HG03095 (cell line): Measurements from ENCODE around the gene KCNN4.

ENCODE experiments used
- ATAC-seq: cut with Tn5 transposase; IDR thresholded peaks from one replicate; pipeline ENCODE4 v1.9.1; 2021; ENCODE audit warnings: moderate library complexity; ENCODE audit not compliant: unreplicated experiment

KCNN4 gene

DNA sequence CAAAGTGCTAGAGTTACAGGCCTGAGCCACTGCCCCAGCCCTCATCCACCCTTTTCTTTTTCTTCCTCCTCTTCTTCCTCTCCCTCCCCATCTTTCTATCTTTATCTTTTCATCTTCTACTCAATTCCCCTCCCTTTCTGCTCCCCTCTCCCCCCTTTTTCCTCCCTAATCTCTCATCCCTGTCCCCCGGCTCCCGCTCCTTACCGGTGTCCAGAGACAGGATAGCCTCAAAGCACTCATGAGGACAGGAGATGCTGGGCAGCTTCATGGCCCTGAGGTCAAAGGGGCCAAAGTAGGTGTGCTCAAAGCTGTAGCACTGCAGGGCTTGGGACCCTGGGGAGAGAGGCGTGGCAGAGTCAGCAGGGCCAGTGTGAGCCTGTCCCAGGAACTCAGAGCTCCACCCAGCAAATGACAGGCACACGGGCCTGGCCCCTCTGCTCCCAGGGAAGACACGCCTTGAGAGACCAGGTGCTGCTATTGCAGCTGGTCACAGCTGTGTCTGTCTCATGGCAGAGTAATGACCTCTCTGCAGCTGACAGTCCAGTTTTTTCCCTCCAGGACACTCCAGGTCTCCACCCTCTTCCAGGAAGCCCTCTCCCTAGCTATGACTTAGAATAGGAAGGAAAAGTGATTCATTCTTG lies 18.8 kb upstream of the KCNN4 start:
- ATAC-seq: no peak

DNA sequence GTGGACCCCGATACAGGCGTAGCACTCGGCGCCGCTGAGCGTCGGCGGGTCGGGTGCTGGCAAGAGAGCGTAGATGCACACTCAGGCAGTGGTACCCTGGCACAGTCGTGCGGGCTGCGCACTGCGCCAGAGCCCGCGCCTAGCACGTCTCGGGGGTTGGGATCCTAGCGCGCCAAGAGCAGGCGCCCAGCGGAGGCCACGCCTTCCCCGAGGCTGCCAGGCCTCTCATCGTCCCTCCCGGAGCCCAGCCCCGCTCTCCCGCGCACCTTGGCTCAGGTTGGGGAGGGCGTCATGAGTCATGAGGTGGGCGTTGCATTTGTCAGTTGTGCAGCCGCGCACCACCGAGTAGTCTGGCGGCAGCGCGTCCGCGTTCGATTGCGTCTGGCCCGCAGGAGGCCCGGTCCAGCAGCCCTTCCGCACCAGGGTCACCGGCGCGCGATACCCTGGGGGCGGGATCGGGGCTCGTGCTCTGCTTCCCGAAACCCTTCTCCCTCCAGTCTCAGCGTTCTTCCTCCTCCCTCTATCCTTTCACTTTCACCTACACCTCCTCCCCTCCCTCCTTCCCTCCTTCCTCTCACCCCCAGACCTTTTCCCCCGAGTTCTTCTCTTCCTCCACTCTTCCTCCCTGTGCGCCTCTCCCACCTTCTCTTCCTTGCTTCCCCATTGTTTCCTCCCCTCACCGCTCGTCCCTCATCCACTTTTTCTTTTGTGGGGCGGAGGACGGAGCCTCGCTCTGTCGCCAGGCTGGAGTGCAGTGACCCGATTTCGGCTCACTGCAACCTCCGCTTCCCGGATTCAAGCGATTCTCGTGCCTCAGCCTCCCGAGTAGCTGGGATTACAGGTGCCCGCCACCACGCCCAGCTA lies 18.0 kb upstream of the KCNN4 start:
- ATAC-seq: no peak

DNA sequence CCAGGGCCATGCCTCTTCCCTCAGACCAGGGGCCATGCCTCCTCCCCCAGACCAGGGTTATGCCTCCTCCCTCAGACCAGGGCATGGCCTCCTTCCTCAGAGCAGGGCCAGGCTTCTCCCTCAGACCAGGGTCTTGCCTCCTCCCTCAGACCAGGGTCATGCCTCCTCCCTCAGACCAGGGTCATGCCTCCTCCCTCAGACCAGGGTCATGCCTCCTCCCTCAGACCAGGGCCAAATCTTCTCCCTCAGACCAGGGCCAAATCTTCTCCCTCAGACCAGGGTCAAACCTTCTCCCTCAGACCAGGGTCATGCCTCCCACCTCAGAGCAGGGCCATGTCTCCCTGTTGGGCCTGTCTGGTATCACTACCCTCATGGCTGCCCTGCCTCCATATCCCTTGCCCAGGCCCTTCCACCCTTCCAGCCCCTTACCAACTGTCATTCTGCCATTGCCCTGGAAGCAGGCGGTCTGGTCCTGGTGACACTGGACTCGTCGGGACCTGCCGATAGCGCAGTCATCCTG lies 17.3 kb upstream of the KCNN4 start:
- ATAC-seq: no peak

DNA sequence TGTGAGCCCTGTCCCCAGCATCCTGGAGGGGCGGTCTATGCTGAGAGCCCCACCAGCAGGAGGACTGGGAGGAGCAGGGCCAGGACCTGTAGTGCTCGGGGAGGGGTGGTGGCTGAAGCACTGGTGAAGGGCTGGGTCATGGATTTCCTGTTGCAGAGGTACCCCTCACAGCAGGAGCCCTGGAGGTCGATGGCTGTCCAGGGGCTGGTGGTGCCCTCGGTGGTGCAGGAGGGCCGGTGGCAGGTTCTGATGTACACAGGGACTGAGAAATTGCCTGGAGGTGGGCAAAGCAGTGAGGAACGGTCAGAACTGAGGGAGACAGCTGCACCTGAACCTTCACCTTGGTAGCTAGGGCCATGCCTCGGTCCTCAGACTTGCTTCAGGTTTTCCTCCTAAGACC lies 16.8 kb upstream of the KCNN4 start:
- no peak for ATAC-seq

DNA sequence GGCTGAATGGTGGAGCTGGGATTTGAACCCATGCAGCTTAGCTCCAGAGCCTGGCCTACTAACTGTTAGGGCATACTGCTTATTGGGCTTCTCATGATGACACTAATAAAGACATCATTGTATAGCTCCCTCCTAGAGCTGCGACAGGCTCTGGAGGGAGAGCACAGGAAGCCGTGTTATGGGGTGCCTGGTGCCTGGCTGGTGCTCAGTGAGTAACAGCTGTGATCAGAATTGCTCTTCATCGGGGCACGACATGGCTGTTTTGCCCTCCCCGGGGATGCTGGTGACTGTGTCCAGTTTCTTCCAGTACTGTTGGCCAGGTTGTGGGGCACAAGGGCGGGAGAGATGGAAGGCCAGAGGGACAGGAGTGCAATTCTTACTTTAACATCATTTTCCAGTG lies 16.3 kb upstream of the KCNN4 start:
- ATAC-seq: no peak

DNA sequence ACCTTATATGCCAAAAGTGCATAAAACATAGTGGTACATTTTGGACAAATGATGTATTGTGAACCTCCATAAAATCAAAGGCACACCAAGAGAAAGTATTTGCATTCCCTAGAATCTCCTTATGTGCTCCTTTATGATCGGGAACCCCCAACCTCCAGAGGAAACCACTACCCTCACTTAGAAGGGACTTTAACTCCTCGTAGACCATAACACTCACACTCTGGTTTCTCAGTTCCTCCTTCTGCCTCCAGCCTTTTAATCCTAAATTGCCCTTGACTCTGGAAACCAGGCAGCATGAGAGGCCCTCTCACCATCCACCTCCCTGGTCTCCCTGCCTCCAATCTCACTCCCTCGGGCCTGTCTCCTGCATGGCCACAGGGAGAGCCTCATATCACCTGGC lies 9.8 kb upstream of the KCNN4 start:
- ATAC-seq: no peak

DNA sequence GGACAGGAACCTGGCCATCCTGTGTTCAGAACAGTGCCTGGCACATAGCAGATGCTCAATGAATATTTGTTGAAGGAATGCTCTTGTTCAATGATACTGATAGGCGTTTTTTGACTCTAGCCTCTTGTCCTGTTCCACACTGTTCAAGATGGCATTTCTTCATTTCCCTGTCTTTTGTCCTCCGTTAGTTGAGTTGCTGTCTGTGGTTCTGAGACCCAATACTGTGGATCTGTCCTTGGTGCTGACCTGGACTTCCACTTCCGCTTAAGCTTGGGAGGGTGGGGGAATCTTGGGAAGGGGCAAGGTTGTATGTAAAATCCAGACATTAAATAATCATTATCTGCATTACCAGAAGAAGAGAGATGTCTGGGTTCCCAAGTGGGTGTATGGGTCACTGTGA lies 8.3 kb upstream of the KCNN4 start:
- ATAC-seq: no peak

DNA sequence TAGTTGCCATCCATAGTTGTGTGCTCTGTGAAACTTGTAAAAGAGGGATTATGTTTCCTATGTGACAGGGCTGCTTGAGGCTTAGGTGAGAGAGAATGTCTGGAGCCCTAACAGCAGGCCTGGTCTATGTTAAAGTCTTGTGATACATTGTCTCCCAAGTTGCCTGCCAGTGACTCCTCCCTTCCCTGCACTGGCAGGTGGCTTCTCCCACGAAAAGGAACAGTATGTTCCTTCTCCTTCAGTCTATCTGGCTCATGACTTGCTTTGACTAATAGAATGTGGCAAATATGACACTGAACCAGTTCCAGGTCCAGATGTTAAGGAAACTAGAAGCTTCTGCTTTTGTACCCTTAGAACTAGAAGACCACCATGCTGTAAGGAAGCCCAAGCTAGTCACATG lies 5.9 kb upstream of the KCNN4 start:
- ATAC-seq: no peak

DNA sequence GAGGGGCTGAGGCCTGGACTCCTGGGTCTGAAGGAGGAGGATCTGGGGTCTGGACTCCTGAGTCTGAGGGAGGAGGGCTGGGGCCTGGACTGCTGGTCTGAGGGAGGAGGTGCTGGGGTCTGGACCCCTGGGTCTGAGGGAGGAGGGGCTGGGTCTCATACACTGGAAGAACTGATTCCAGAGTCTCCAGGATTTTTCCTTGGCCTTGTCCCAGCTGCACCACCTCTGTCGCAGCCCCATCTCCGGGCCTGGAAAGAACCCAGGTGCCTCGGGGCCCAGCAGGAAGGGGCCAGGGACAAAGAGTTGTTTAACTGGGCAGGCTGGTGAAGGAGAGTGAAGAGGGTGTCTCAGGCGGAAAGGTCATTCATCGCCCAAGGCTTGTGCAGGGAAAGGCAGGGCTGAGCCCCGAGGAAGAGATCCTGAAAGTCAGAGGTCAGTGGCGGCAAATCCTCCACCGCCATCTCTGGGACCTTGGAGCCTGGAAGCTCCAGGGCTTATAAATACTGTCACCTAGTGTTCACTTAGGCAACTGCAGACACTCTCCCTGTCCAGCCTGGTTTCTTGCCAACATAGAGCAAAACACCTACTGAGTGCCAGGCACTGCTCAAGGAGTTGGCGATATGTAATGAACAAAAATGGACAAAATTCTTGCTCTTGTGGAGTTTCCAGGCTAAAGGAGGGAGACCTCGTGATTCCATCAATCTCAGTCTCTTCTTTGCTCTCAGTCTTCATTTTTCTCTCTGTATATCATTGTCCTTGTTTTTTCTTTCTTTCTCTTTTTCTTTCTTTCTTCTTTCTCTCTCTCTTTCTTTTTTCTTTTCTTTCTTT lies 4.4 kb upstream of the KCNN4 start:
- no peak for ATAC-seq

DNA sequence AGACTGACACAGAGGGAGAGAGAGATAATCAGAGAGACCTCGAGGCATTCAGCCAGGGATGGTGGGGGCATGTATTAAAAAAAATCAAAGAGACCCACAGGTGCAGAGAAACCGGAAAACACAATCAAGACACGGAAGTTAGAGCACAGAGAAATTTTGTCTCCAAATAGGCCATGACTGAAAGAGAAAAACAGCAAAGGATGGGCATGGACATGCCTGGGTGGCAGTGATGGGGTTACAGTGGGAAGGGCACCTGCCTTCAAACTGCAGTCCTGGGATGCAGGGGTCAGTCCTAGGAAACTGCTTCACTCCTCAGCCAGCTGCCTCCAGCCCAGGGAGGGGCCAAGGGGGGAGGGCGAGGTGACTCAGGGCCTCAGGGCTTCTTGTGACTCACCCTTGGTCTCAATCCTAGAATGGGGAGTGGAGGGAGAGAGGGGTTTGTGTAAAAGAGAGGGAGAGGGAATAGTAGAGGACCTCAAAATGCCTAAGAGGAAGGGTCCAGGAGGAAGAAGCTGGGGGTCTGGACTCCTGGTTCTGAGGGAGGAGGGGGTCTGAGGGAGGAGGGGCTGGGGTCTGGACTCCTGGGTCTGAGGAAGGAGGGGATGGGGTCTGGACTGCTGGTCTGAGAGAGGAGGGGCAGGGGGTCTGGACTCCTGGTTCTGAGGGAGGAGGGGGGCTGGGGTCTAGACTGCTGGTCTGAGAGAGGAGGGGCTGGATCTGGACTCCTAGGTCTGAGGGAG lies 3.6 kb upstream of the KCNN4 start:
- no peak for ATAC-seq

DNA sequence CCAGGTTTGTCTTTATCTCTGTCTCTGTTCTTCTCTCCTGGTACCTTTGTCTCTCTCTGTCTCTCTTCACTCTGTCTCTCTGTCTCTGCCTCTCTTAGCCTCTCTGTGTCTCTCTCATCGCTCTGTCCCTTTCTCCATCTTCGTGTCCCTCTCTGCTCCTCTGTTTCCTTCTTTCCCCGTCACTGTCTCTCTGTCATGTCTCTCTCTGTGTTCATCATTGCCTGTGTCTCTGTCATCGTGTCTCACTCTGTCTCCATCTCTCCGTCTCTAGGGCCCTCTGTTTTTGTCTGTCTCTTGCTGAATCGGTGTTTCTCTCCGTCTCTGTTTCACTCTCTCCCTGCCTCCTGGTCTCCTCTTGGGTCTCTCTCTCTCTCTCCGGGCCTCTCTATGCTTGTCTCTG lies 2.9 kb upstream of the KCNN4 start:
- ATAC-seq: no peak

DNA sequence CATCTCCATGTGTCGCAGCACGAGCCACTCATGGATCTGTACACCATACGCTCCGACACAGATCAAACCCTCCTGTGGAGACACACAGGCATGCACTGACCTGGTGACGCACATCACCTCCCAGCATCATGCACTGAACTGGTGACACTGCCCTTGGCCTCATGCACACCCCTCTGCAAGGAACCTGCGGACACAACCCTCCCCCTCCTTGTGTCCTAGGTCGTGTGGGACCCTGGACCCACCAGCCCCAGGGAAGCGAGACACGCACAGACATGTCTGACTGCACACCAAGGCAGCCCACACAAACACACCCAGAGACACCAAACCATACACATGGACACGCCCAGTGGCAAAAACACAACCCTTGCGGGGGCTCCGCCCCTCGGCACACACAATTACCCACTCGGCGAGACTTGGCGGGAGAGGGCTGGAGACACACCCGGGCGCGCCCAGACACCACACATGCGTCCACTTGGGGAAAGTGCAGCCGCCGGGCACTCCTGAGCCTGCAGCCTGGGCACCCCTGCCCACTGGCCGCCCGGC lies 2.0 kb upstream of the KCNN4 start:
- no peak for ATAC-seq

DNA sequence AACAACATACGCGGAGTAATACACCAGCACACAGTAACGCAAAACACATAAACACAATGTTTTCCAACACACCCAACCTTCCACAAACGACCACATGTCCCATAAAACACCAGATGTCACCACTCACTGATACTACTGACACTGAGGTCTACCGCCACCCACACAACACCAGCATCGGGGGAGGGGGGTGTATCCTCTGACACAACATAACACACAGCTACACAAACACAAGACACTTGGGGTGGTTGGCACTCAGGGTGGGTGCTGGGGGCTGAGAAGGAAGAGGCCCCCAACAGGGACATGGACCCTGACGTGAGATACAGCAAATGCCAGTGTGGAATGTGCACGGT lies 1.5 kb upstream of the KCNN4 start:
- ATAC-seq: no peak

DNA sequence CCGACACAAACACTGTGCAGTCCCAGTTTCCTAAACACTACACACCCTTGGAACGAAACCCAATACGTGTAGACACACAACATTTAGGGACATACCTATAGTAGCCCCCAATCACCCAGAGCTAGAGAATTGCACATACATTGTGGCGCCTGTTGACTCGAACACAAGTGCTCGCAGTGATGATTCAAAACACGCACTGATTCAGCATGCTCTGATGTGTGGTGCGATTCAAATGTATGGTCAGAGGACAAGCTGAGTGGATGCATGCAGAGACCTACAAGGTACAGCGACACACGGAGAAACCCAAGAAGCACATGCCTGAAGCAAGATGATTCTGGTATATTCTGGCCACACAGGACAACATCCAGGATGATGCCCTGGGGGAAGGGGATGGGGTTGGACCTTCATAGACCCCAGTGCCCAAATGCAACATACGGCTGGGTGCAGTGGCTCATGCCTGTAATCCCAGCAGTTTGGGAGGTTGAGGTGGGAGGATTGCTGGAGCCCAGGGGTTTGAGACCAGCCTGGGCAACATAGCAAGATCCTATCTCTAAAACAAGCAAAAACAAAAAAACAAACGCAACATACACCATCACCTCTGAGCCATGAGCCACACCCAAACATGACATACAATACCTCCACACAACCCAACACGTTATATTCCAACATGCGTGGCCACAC lies 997 bp upstream of the KCNN4 start:
- ATAC-seq: no peak

DNA sequence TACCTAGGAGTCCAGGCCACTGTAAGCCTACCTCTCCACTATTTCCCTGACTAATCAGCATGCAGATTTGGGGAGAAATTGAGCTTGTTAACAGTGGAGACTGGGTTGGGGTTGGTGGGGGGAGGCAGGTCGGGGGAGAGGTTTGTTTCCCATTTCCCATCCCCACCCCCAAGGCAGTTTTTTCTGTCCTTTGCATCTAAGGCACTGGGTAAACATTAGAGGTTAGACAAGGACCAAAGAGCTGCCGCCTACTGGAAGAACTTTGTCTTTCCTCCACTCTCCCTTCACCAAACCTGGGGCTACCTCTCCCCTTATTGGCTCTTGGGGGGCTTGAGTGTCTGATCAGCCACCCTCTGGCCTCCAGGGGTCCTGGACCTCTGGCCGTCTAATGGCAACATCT lies 953 bp downstream of the KCNN4 start:
- ATAC-seq: no peak

DNA sequence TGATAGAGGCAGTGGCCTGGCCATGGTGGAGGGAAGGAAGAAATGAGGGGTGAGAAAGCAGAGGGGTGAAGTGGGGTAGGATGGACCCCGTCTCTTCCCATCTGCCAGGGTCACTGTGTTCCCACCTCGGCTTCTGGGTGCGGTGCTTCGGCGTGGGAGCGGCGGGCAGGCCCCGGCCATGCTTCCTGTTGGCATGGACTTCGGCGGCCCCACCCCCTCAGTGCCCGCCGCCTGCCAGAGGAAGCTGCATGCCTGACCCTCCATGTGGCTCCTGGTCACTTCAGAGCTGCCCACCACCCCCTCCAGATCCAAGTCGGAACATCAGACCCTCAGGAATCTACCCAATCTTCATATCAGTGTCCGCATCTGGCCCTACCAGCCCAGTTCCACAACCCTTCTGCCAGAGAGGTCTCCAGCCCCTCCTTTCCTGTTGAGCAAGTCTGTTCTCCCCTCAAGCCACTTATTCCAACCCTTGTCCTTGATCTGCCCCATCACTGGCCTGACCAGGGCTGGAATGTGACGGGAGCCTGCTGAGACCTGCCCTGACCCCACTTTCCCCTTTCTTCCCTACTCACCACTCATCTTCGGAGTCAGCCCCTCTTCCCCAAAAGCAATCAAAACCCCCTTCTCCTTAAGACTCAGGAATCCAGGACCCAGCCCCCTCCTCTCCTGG lies 1.5 kb downstream of the KCNN4 start:
- ATAC-seq: no peak

DNA sequence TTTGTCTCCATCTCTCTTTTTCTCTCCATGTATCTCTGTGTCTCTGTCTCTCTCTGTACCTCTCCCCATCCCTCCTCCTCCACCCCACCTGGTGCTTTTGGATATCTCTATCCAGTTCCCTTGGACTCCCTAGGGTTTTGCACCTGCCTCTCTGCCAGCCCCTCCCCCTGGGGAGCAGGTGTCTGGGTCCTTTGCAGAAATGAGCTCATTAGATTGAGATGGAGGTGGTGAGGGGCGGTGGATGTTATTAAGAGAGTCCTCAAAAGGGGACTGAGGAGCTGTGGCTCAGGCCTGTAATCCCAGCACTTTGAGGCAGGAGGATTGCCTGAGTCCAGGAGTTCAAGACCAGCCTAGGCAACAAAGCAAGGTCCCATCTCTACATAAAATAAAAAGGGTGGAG lies 2.1 kb downstream of the KCNN4 start:
- ATAC-seq: no peak

DNA sequence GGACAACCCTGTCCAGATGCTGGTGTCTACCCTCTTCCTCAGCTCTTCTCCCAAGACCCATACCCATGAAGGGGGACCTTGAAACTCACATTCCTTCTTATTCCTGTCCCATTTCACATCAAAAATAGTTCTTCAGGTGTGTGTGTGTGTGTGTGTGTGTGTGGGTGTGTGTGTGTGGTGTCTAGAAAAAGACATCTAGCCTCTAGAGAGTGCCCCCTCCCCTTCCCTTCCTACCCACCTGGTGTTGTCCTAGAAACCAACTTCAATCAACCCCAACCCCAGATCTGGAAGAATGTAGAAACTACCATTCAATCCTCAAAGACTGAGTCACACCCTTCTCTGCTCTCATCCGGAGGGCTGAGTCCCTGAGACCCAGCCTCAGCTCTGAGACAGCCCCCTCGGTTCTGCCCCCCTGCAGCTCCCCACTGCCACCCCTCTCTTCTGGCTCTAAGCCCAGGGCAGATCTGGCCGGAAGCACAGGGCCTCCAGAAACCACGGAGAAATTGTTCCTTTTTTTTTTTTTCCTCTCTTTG lies 3.5 kb downstream of the KCNN4 start:
- ATAC-seq: no peak

DNA sequence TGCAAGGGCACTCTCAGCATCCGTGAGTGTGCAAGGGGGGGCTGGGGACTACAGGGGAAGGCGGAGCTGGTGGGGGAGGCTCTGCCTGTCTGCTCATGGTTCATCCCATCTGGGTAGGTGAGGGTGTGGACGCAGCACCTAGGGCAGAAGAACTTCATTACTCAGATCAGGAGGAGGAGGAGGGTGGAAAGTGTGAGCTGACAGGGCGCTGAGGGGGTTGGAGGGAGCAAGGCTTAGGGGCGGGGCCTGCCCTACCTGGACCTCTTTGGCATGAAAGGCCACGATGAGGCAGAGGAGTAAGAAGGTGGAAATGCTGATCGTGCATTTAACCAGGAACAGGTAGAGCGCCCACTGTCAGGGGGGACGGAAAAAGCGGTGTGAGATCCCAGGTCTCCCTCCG lies 4.5 kb downstream of the KCNN4 start:
- ATAC-seq: no peak
